Fibroblast of villous mesenchyme (primary cell): ENCODE measurements around the gene PALS1. TPM values are rescaled to one million over a fixed set of nuclear protein-coding genes. Genes with fewer than 3 reads are reported as not detected.

Experiments
- DNase-seq: peaks from one replicate; pipeline ENCODE4 v3.0.0-alpha.2; 2010; ENCODE audit warnings: low read depth
- H3K4me3 ChIP-seq: 2 replicates; pipeline ENCODE4 v1.5.1; 2011; ENCODE audit warnings: low read depth, mild to moderate bottlenecking, low read length
- total RNA-seq: library from RNA; depleted of rRNA; stranded (reverse); fragments of >200 nt; gene quantifications from 2 replicates; pipeline ENCODE4 v1.2.3, GENCODE V29; 2012
- TF ChIP-seq, protein P1 (sequence below): IDR thresholded peaks from 2 replicates; pipeline ENCODE4 v1.5.1; 2012; ENCODE audit warnings: low read depth, mild to moderate bottlenecking, low read length; ENCODE audit not compliant: insufficient read depth

Gene PALS1
- total RNA-seq, 1 donor, result 38.4 TPM

DNA sequence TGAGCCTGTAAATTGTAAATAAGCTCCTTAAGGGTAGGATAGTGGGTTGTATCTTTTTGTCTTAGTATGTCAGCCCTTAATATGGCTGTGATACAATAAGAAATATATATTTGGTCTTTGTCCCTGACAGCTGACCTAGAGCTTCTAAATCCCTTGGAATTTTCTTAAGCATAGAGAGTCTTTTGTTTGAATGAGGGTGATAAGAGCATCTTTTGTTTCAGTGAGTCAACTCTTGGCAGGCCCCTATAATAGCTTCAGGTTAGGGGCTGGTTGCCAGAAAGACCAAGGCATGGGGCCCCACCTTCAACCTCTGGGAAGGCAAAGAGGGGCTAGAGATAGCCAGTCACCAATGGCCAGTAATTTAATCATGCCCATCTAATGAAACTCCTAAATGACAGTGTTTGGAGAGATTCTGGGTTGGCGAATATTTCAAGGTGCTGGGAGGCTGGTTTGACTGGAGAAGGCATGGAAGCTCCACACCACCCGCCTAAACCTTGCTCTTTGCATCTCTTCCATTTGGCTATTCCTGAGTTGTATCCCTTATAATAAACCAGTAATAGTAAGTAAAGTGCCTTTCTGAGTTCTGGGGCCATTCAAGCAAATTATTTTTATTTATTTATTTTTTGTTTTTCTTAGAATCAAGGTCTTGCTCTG is 10.5 kb downstream of the PALS1 start:
- no peak overlapping the region for H3K4me3 ChIP-seq
- DNase-seq, result no peak
- TF ChIP-seq, protein P1, sequence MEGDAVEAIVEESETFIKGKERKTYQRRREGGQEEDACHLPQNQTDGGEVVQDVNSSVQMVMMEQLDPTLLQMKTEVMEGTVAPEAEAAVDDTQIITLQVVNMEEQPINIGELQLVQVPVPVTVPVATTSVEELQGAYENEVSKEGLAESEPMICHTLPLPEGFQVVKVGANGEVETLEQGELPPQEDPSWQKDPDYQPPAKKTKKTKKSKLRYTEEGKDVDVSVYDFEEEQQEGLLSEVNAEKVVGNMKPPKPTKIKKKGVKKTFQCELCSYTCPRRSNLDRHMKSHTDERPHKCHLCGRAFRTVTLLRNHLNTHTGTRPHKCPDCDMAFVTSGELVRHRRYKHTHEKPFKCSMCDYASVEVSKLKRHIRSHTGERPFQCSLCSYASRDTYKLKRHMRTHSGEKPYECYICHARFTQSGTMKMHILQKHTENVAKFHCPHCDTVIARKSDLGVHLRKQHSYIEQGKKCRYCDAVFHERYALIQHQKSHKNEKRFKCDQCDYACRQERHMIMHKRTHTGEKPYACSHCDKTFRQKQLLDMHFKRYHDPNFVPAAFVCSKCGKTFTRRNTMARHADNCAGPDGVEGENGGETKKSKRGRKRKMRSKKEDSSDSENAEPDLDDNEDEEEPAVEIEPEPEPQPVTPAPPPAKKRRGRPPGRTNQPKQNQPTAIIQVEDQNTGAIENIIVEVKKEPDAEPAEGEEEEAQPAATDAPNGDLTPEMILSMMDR, result no peak

DNA sequence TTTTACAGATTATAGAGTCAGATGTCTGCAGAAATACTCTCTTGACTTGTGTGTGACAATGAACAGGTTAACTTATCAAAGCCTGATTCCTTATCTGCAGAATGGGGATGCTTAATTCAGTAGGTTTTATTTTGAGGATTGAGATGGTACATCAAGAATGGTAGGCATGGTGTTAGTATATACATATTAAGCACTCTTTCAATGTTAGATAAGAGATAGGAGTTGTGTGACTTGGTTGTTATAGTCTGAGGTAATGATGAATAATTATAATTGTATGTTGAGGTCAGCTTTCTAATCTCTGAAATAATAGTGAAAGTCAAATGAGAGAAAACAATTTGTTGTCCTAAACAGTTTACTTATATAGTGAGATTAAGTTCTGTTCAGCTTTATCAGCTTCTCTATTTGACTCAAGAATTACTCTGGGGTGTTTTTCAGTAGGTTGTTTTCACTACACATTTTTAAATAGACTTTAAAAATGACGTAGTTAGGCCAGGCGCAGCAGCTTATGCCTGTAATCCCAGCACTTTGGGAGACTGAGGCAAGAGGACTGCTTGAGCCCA is 11.9 kb downstream of the PALS1 start:
- no peak for DNase-seq

DNA sequence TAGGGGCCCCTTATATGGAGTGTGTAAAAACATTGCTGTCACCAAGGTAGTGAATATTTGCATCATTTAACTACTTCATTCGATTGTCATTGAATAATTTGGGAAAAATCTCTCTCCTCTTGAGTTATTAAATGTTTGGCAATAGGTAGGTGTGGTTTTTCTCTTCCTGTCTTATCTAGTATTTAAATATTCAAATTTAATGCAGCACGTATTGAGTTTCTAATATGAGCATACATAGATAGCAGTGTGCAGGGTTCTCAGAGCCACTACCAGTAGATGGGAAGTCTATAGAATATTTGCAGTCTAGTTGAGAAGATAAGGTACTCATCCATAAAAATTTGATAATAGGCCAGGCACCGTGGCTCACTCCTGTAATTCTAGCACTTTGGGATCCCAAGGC is 16.7 kb downstream of the PALS1 start:
- TF ChIP-seq, protein P1, result no peak
- no peak overlapping the region for H3K4me3 ChIP-seq
- DNase-seq, result no peak

More for the DNA sequence above, 11.9 kb downstream of the PALS1 start:
- no peak overlapping the region for H3K4me3 ChIP-seq
- TF ChIP-seq, protein P1, result no peak

DNA sequence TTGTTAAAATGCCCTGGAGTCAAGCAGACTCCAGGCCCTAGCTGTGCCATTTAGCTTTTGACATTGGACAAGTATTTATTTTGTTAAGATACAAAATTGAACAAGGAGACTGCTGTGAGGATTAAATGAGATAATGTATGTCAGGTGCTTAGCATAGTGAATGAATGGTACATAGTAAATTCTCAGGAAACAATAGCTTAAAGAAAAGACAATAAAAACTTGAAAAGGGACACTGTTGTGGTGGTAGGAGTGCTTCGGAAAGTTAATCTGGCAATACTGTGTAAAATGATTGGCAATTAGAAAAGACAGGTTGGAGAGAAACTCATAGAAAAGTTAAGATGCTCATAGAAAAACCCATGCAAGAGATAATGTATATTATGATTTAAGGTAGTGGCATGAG is 19.7 kb downstream of the PALS1 start:
- no peak for DNase-seq
- TF ChIP-seq, protein P1, result no peak
- no peak overlapping the region for H3K4me3 ChIP-seq

DNA sequence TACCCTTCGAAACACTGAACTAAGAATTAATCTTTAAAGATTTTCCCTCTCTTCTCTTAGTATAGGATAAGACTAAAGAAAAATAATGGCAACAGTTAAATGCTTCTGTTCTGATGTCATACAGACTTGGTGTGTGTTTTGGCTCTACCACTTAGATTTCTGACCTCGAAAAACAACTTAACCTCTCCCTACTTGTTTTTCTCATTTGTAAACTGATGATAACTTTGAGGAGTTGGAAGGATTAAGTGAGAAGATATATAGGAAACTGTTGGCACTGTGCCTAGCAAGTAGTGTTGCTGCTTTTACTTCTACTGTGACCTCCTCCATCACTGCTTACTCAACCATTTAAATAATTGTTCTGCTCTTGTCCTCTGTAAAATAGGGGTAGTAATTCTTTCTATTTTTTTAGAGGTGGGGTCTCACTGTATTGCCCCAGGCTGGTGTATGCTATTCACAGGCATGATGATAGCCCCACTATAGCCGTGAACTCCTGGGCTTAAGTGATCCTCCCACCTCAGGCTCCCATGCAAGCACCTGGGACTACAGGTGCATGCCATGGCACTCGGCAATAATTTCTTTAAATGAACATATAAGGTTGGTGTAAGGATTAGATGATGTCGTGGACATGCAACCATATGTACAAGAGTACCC is 22.4 kb downstream of the PALS1 start:
- DNase-seq, result peak; percentile 94
- TF ChIP-seq, protein P1, result no peak

DNA sequence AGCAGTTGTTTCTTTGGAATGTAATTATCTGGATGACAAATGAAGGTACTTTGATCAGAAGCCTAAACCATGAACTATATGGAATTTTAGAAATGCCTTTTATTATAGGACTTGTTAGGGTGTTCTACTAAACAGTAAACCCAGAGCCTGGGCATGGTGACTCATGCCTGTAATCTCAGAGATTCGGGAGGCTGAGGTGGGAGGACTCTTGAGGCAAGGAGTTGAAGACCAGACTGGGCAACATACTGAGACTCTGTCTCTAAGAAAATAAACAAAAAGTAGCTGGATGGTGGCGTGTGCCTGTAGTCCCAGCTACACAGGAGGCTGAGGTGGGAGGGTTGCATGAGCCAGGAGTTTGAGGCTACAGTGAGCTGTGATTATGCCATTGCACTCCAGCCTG is 23.9 kb downstream of the PALS1 start:
- H3K4me3 ChIP-seq, result no peak overlapping the region
- peak; percentile 31 for DNase-seq
- TF ChIP-seq, protein P1, result no peak

More for the DNA sequence above, 22.4 kb downstream of the PALS1 start:
- H3K4me3 ChIP-seq, result no peak overlapping the region
